ENCODE measurements around the gene SQSTM1. TPM values are rescaled to one million over a fixed set of nuclear protein-coding genes. Genes with fewer than 3 reads are reported as not detected.

SQSTM1 gene
- total and polyA plus RNA-seq, 2 donors (not counting 1 experiment from before 2014, with no cell fraction given), result 72.2 to 400 TPM

DNA sequence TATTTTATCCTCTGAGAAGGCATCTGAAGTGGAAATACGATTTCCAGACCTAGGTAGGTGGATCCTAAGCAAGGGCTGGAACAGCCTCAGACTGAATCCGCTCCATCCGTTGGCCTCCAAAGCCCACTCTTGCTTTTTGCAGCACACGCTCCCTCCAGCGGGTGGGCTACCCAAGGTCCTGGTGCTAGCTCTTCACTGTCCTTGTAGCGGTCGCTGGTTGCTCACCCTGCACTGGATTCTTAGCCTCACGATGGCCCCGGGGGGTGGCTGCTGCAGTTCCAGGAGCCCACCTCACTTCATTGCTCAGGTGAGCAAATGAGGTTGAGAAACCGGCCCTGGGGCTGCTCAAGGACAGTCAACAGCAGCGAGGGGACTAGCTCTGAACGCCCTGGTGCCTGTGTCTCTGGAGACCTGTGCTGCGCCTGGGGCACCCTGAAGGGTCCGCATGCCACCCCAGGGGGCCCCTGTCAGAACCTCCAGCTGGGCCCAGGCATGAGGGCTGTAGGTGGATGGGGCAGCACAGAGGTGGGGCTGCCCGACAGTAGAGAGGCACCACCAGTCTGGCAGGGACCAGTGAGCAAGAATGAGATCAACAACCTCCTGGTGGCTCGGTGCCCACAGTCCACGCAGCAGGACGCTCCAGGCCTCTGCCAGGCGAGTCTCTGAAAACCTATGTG is 18.4 kb upstream of the SQSTM1 start:
- Mint-ChIP-seq H3K4me1 (peaks cover 30% of the 10 kb centered on the region), H3K4me3 (no peak overlapping the region), H3K27me3 (no peaks in the 10 kb centered on the region), H3K9me3 (ENCODE audit: insufficient read depth) (no peaks in the 10 kb centered on the region), H3K27ac (no peak overlapping the region)
- ChIA-PET CTCF (interaction anchor here (0.6 to 2.6 kb wide), 35 partner anchors 9 to 290 kb away, joined by 3 to 35 read pairs (median 5); partner anchors contain the start of genes LTC4S, MRNIP, SQSTM1 and TBC1D9B), POLR2A (interaction anchor here (0.6 to 1.6 kb wide), 6 partner anchors 18 to 1173 kb away, joined by 3 to 21 read pairs (median 3); partner anchors contain the start of genes MRNIP and SQSTM1)
- no peak overlapping the region for H3K4me3 ChIP-seq (ENCODE audit: control extremely low read depth in 1 of 5, extremely low read depth in 1 of 5, insufficient read depth in 1 of 5, low read depth in 2 of 5, low read length in 4 of 5)
- H2AFZ ChIP-seq (ENCODE audit: insufficient read depth, low read depth, low read length, poor library complexity, severe bottlenecking), result no peak overlapping the region
- TF ChIP-seq, protein P1, sequence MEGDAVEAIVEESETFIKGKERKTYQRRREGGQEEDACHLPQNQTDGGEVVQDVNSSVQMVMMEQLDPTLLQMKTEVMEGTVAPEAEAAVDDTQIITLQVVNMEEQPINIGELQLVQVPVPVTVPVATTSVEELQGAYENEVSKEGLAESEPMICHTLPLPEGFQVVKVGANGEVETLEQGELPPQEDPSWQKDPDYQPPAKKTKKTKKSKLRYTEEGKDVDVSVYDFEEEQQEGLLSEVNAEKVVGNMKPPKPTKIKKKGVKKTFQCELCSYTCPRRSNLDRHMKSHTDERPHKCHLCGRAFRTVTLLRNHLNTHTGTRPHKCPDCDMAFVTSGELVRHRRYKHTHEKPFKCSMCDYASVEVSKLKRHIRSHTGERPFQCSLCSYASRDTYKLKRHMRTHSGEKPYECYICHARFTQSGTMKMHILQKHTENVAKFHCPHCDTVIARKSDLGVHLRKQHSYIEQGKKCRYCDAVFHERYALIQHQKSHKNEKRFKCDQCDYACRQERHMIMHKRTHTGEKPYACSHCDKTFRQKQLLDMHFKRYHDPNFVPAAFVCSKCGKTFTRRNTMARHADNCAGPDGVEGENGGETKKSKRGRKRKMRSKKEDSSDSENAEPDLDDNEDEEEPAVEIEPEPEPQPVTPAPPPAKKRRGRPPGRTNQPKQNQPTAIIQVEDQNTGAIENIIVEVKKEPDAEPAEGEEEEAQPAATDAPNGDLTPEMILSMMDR (IDR thresholded peaks at IDR 0.05), result no peak
- no peak for TF ChIP-seq EZH2 (IDR thresholded peaks at IDR 0.05; ENCODE audit: borderline replicate concordance, insufficient read depth, low read depth, low read length, poor library complexity, severe bottlenecking)
- peaks cover 0 to 31% of the 10 kb centered on the region in 2 experiments for H3K36me3 ChIP-seq (replicated peaks in 1 of 2; ENCODE audit: control extremely low read depth in 1 of 2, control insufficient read depth in 1 of 2, extremely low read depth in 1 of 2, insufficient read depth in 2 of 2, low read length in 1 of 2)
- H3K27ac ChIP-seq (ENCODE audit: low read length in 2 of 2), result no peak overlapping the region
- H3K9me3 ChIP-seq (ENCODE audit: control extremely low read depth in 1 of 3, control insufficient read depth in 2 of 3, insufficient read depth in 1 of 3, low read length in 2 of 3), result no peaks in the 10 kb centered on the region
- H3K4me1 ChIP-seq (ENCODE audit: control insufficient read depth in 2 of 2, insufficient read depth in 2 of 2, low read length in 2 of 2), result peaks cover 28 to 36% of the 10 kb centered on the region in 2 donors
- ATAC-seq (ENCODE audit: low read depth) (no peak), DNase-seq (peak; percentile 17)
- H3K27me3 ChIP-seq (replicated peaks in 1 of 4; ENCODE audit: control extremely low read depth in 1 of 4, control insufficient read depth in 3 of 4, insufficient read depth in 4 of 4, low read length in 3 of 4), result no peaks in the 10 kb centered on the region
- H3K4me2 ChIP-seq (replicated peaks; ENCODE audit: low read depth, low read length, poor library complexity, severe bottlenecking), result no peak overlapping the region
- intact Hi-C loops (cut with micrococcal nuclease), result loop anchor here (1.0 to 5.0 kb wide), 5 partner anchors 35 to 270 kb away; partner anchors contain the start of genes RNF130 and TBC1D9B
- peaks cover 62% of the 10 kb centered on the region for H4K20me1 ChIP-seq (ENCODE audit: control insufficient read depth, insufficient read depth, low read length, poor library complexity, severe bottlenecking)
- peaks cover 39% of the 10 kb centered on the region for H3K79me2 ChIP-seq (ENCODE audit: control insufficient read depth, insufficient read depth, low read length)
- WGBS (ENCODE audit: insufficient coverage), result 98% methylated on average over 19 of the region's 19 CpGs
- no peak overlapping the region for H3K9ac ChIP-seq (ENCODE audit: low read length)

Data from B cell (primary cell).